PC-9 (cell line): Measurements from ENCODE around the gene HBA2. TPM values are rescaled to one million over a fixed set of nuclear protein-coding genes. Genes with fewer than 3 reads are reported as not detected.
A peak's percentile ranks its signal among the peaks of the same experiment; 100 is the strongest.
"Not testable (repeated sequence)": the region's sequence is repeated elsewhere in the genome, so short reads cannot be mapped to it uniquely, and the experiment has no call there.

ENCODE experiments used
- BruUV-seq: library from RNA; stranded (reverse); fragments of 400-500 nt; replicated peaks from 2 replicates; lab custom pipeline; 2021; lab: Mats Ljungman, UMichigan
- CTCF ChIA-PET: fragments of 300-600 bp; sonication (Branson Sonifier 250); formaldehyde crosslinking; loops from one replicate; lab custom pipeline; 2022; ENCODE audit warnings: antibody characterized with exemption; lab: Charles Lee
- POLR2A ChIA-PET: fragments of 300-600 bp; sonication (Branson Sonifier 250); formaldehyde crosslinking; loops from one replicate; lab custom pipeline; 2022; ENCODE audit warnings: antibody characterized with exemption; ENCODE audit not compliant: unreplicated experiment; lab: Charles Lee
- DNase-seq, 2 experiments: peaks; one replicate each; pipeline versions ENCODE4 v3.0.0 to v3.0.0-alpha.2; 2015 to 2022; ENCODE audit warnings: mixed read lengths in 1 of 2
- H2AFZ ChIP-seq: fragments of 200-600 bp; sonication (generic); 2 replicates; pipeline ENCODE4 v1.8.1; 2017; ENCODE audit warnings: antibody characterized with exemption
- H3F3A ChIP-seq: fragments of 200-600 bp; sonication (generic); 2 replicates; pipeline ENCODE4 v1.8.1; 2017; ENCODE audit warnings: antibody characterized with exemption, mild to moderate bottlenecking, low read depth; ENCODE audit not compliant: insufficient read depth
- H3K27ac ChIP-seq: fragments of 200-600 bp; sonication (generic); 2 replicates; pipeline ENCODE4 v1.6.1; 2016; ENCODE audit warnings: mixed run types
- H3K27me3 ChIP-seq: fragments of 200-600 bp; sonication (generic); 2 replicates; pipeline ENCODE4 v1.6.1; 2016; ENCODE audit warnings: low read depth, mixed run types; ENCODE audit not compliant: insufficient read depth
- H3K36me3 ChIP-seq: fragments of 200-600 bp; sonication (generic); 2 replicates; pipeline ENCODE4 v1.6.1; 2016; ENCODE audit warnings: low read depth, mixed run types
- H3K4me1 ChIP-seq: fragments of 200-600 bp; sonication (generic); replicated peaks from 2 replicates; pipeline ENCODE4 v1.6.1; 2016; ENCODE audit warnings: mixed run types; ENCODE audit not compliant: insufficient read depth
- H3K4me2 ChIP-seq: fragments of 200-600 bp; sonication (generic); 2 replicates; pipeline ENCODE4 v1.6.1; 2017; ENCODE audit warnings: mixed run types
- H3K4me3 ChIP-seq: fragments of 200-600 bp; sonication (generic); 2 replicates; pipeline ENCODE4 v1.6.1; 2016; ENCODE audit warnings: mixed run types
- H3K79me2 ChIP-seq: fragments of 200-600 bp; sonication (generic); 2 replicates; pipeline ENCODE4 v1.6.1; 2017; ENCODE audit warnings: low read depth, mixed run types
- H3K9me2 ChIP-seq: fragments of 200-600 bp; sonication (generic); 2 replicates; pipeline ENCODE4 v1.8.1; 2017; ENCODE audit warnings: mild to moderate bottlenecking; ENCODE audit not compliant: insufficient read depth
- H3K9me3 ChIP-seq: fragments of 200-600 bp; sonication (generic); 2 replicates; pipeline ENCODE4 v1.8.1; 2016; ENCODE audit warnings: low read depth; ENCODE audit not compliant: insufficient read depth
- H4K20me1 ChIP-seq: fragments of 200-600 bp; sonication (generic); 2 replicates; pipeline ENCODE4 v1.8.1; 2017; ENCODE audit not compliant: insufficient read depth
- CTCF ChIP-seq: fragments of 200-600 bp; sonication (generic); conservative IDR thresholded peaks from 2 replicates; pipeline ENCODE4 v1.6.1; 2017; ENCODE audit warnings: mixed run types, antibody characterized with exemption, mild to moderate bottlenecking, moderate library complexity
- EZH2 ChIP-seq: fragments of 200-600 bp; sonication (generic); IDR thresholded peaks from 2 replicates; pipeline ENCODE4 v1.8.0; 2017; ENCODE audit warnings: antibody characterized with exemption, low read depth
- intact Hi-C: fragments of 100-400 bp; cut with micrococcal nuclease; formaldehyde crosslinking; loops from one replicate; pipeline ENCODE4 v1.10.0; 2022; ENCODE audit not compliant: unreplicated experiment
- total RNA-seq: library from RNA; stranded (reverse); gene quantifications from 2 replicates; pipeline ENCODE4 v1.2.3, GENCODE V29; 2021

Gene HBA2
- total RNA-seq, 1 experiment from 2014 or later = not detected

GRCh38 chr16:154217-155030 is 18.3 kb upstream of the HBA2 start:
- peak overlapping the region; percentile 90 for H2AFZ ChIP-seq
- DNase-seq = peak in 1 of 2 experiments; percentile 28
- TF ChIP-seq CTCF (no peak), EZH2 (no peak)
- peaks cover 5% of the 10 kb centered on the region; the same call in 1 of the 2 replicates for H3K4me1 ChIP-seq
- H4K20me1 ChIP-seq = no peaks in the 10 kb centered on the region
- H3K9me2 ChIP-seq = no peaks in the 10 kb centered on the region
- H3K4me3 ChIP-seq = peak overlapping the region; percentile 59
- peaks cover 14% of the 10 kb centered on the region for H3K27me3 ChIP-seq
- POLR2A ChIA-PET = no interaction called here
- intact Hi-C loops = no loop called here
- no peaks in the 10 kb centered on the region for H3K9me3 ChIP-seq
- no peaks in the 10 kb centered on the region for H3K36me3 ChIP-seq
- no TSS peak for BruUV-seq
- no peaks in the 10 kb centered on the region for H3K79me2 ChIP-seq
- no peak overlapping the region for H3K27ac ChIP-seq
- CTCF ChIA-PET = no interaction called here
- peak overlapping the region; percentile 90 for H3K4me2 ChIP-seq
- H3F3A ChIP-seq = peaks cover 30% of the 10 kb centered on the region

GRCh38 chr16:155031-155398 is 17.7 kb upstream of the HBA2 start:
- Histone ChIP-seq H3K4me3 (peak overlapping the region; percentile 59; the same call in 1 of the 2 replicates), H3K27me3 (peaks cover 17% of the 10 kb centered on the region), H3K36me3 (no peaks in the 10 kb centered on the region), H3K4me1 (peaks cover 5% of the 10 kb centered on the region; the same call in 1 of the 2 replicates), H4K20me1 (no peaks in the 10 kb centered on the region), H2AFZ (peak overlapping the region; percentile 90), H3K79me2 (no peaks in the 10 kb centered on the region), H3K4me2 (peak overlapping the region; percentile 90), H3K9me3 (no peaks in the 10 kb centered on the region), H3K9me2 (no peaks in the 10 kb centered on the region), H3F3A (peaks cover 24% of the 10 kb centered on the region), H3K27ac (no peak overlapping the region)
- no TSS peak for BruUV-seq
- TF ChIP-seq EZH2 = no peak
- TF ChIP-seq CTCF = no peak
- intact Hi-C loops = no loop called here
- CTCF ChIA-PET = no interaction called here
- POLR2A ChIA-PET = no interaction called here
- no peak for DNase-seq

- no TSS peak for BruUV-seq
- CTCF ChIA-PET = interaction anchor here (0.6 kb wide), 1 partner anchor 16 kb away, joined by 3 read pairs; no protein-coding TSS in a partner anchor
- Histone ChIP-seq H3K79me2 (no peaks in the 10 kb centered on the region), H3K9me2 (no peaks in the 10 kb centered on the region), H2AFZ (no peak overlapping the region), H4K20me1 (no peaks in the 10 kb centered on the region), H3K4me2 (no peak overlapping the region), H3K4me3 (no peak overlapping the region), H3K27me3 (peaks cover 31% of the 10 kb centered on the region), H3K4me1 (peaks cover 5% of the 10 kb centered on the region; the same call in 1 of the 2 replicates), H3K9me3 (no peaks in the 10 kb centered on the region), H3F3A (peaks cover 13% of the 10 kb centered on the region), H3K36me3 (no peaks in the 10 kb centered on the region), H3K27ac (no peak overlapping the region)
- DNase-seq = no peak
- intact Hi-C loops = no loop called here
- POLR2A ChIA-PET = no interaction called here
- TF ChIP-seq CTCF = no peak
- TF ChIP-seq EZH2 = no peak
These were observed 13.4 kb upstream of the HBA2 start for GRCh38 chr16:159136-159849.

- H3K4me1 ChIP-seq, H3F3A ChIP-seq, H3K9me2 ChIP-seq, H2AFZ ChIP-seq, H3K9me3 ChIP-seq, DNase-seq, H4K20me1 ChIP-seq, intact Hi-C loops, H3K4me3 ChIP-seq, H3K79me2 ChIP-seq, H3K4me2 ChIP-seq, BruUV-seq, H3K27ac ChIP-seq, POLR2A ChIA-PET, H3K36me3 ChIP-seq: not testable (repeated sequence)
- CTCF ChIA-PET = interaction anchor here (0.6 kb wide), 1 partner anchor 15 kb away, joined by 3 read pairs; no protein-coding TSS in a partner anchor
- peaks cover 31% of the 10 kb centered on the region for H3K27me3 ChIP-seq
These were observed 12.4 kb upstream of the HBA2 start for GRCh38 chr16:160242-160641.
